CD14-positive monocyte (primary cell): ENCODE data around the gene BAZ1B. TPM values are rescaled to one million over a fixed set of nuclear protein-coding genes. Genes with fewer than 3 reads are reported as not detected.
"Not testable (repeated sequence)": the region's sequence is repeated elsewhere in the genome, so short reads cannot be mapped to it uniquely, and the experiment has no call there.

Source experiments
- DNase-seq, 3 donors: peaks; one replicate each; pipeline ENCODE4 v3.0.0-alpha.2; 2011 to 2022
- H2AFZ ChIP-seq: 2 replicates; pipeline ENCODE4 v1.6.0; 2012; ENCODE audit warnings: mild to moderate bottlenecking, low read depth, low read length, inconsistent platforms; ENCODE audit not compliant: insufficient read depth, poor library complexity, severe bottlenecking
- H3K27ac ChIP-seq, 2 donors: 1 replicate in 1 of 2; 2 replicates in 1 of 2; pipeline ENCODE4 v1.5.1; 2012 to 2013; ENCODE audit warnings: low read length in 2 of 2, control low read depth in 1 of 2, inconsistent platforms in 1 of 2, low read depth in 1 of 2, mild to moderate bottlenecking in 1 of 2
- H3K27me3 ChIP-seq, 2 donors: one replicate each; pipeline versions ENCODE4 v1.6.0 to v1.6.1; 2011 to 2013; ENCODE audit warnings: low read length in 2 of 2; ENCODE audit not compliant: control insufficient read depth in 2 of 2, insufficient read depth in 2 of 2
- H3K36me3 ChIP-seq, 2 donors: replicated peaks in 1 of 2; 1 replicate in 1 of 2; 2 replicates in 1 of 2; pipeline versions ENCODE4 v1.5.1 to v1.6.1; 2012 to 2013; ENCODE audit warnings: low read length in 2 of 2, control low read depth in 1 of 2, inconsistent platforms in 1 of 2, mild to moderate bottlenecking in 1 of 2; ENCODE audit not compliant: insufficient read depth in 2 of 2, control insufficient read depth in 1 of 2
- H3K4me1 ChIP-seq, 2 donors: 1 replicate in 1 of 2; 2 replicates in 1 of 2; pipeline versions ENCODE4 v1.5.1 to v1.6.1; 2012 to 2013; ENCODE audit warnings: low read length in 2 of 2, control low read depth in 1 of 2, inconsistent platforms in 1 of 2, mild to moderate bottlenecking in 1 of 2, moderate library complexity in 1 of 2; ENCODE audit not compliant: insufficient read depth in 2 of 2, control insufficient read depth in 1 of 2
- H3K4me2 ChIP-seq: replicated peaks from 2 replicates; pipeline ENCODE3; 2012; ENCODE audit warnings: low read length, moderate library complexity, mild to moderate bottlenecking; ENCODE audit not compliant: poor library complexity, severe bottlenecking; ENCODE audit errors: extremely low read depth
- H3K4me3 ChIP-seq, 3 experiments: fragments of 200-600 bp in 1 of 3; sonication (generic) in 1 of 3; replicated peaks in 1 of 3; 1 replicate in 2 of 3; 2 replicates in 1 of 3; pipeline ENCODE4 v1.5.1; 2011 to 2013; ENCODE audit warnings: low read length in 3 of 3, mild to moderate bottlenecking in 3 of 3, control low read depth in 2 of 3, low read depth in 2 of 3, inconsistent platforms in 1 of 3, moderate library complexity in 1 of 3
- H3K79me2 ChIP-seq: 2 replicates; pipeline ENCODE4 v1.6.0; 2012; ENCODE audit warnings: mild to moderate bottlenecking, control low read depth, inconsistent platforms, low read length, moderate library complexity; ENCODE audit not compliant: insufficient read depth
- H3K9ac ChIP-seq: 2 replicates; pipeline ENCODE4 v1.6.0; 2017; ENCODE audit warnings: low read length, mild to moderate bottlenecking; ENCODE audit not compliant: insufficient read depth, poor library complexity, severe bottlenecking
- H3K9me3 ChIP-seq, 2 donors: replicated peaks in 1 of 2; 1 replicate in 1 of 2; 2 replicates in 1 of 2; pipeline versions ENCODE4 v1.5.1 to v1.6.1; 2012 to 2013; ENCODE audit warnings: low read length in 2 of 2, control low read depth in 1 of 2; ENCODE audit not compliant: control insufficient read depth in 1 of 2, insufficient read depth in 1 of 2
- H4K20me1 ChIP-seq: 2 replicates; pipeline ENCODE4 v1.6.0; 2012; ENCODE audit warnings: mild to moderate bottlenecking, low read length, control low read depth, moderate library complexity; ENCODE audit not compliant: insufficient read depth
- H3K27ac Mint-ChIP-seq, 7 donors: one replicate each; pipeline ENCODE4 v1.8.0; 2020; ENCODE audit warnings: mild to moderate bottlenecking in 7 of 7, mixed read lengths in 7 of 7, moderate library complexity in 6 of 7, inconsistent platforms in 2 of 7
- H3K27me3 Mint-ChIP-seq, 3 donors: one replicate each; pipeline ENCODE4 v1.8.0; 2021 to 2022; ENCODE audit warnings: low read depth in 3 of 3, mild to moderate bottlenecking in 3 of 3, mixed read lengths in 3 of 3, moderate library complexity in 3 of 3, inconsistent platforms in 1 of 3
- H3K36me3 Mint-ChIP-seq, 2 donors: one replicate each; pipeline ENCODE4 v1.8.0; 2020; ENCODE audit warnings: mixed read lengths in 2 of 2, inconsistent platforms in 1 of 2, mild to moderate bottlenecking in 1 of 2
- H3K4me1 Mint-ChIP-seq: one replicate; pipeline ENCODE4 v1.8.0; 2020; ENCODE audit warnings: mild to moderate bottlenecking, mixed read lengths
- H3K4me3 Mint-ChIP-seq, 2 donors: one replicate each; pipeline ENCODE4 v1.8.0; 2020; ENCODE audit warnings: mild to moderate bottlenecking in 2 of 2, mixed read lengths in 2 of 2, moderate library complexity in 1 of 2
- H3K9me3 Mint-ChIP-seq, 7 donors: one replicate each; pipeline ENCODE4 v1.8.0; 2020 to 2022; ENCODE audit warnings: mixed read lengths in 7 of 7, mild to moderate bottlenecking in 6 of 7, moderate library complexity in 6 of 7, inconsistent platforms in 2 of 7
- WGBS: methylation state at CpG from one replicate; pipeline ENCODE4 v1.1.5; 2013; ENCODE audit warnings: missing lambda C conversion rate; ENCODE audit not compliant: insufficient coverage; 5-methylcytosine and 5-hydroxymethylcytosine counted together
- intact Hi-C, 2 donors: fragments of 100-400 bp; cut with micrococcal nuclease; formaldehyde crosslinking; loops; one replicate each; pipeline versions ENCODE4 v1.15.0 to v1.15.1; 2023
- polyA plus RNA-seq, 3 donors: library from polyadenylated mRNA; depleted of rRNA in 1 of 3; unstranded in 2 of 3; stranded (reverse) in 1 of 3; fragments of 300-500 nt in 2 of 3; fragments of >200 nt in 1 of 3; fragmentation: Illumina TruSeq in 2 of 3; gene quantifications; 1 replicate in 2 of 3; 2 replicates in 1 of 3; pipeline ENCODE4 v1.2.3, GENCODE V29; 2012 to 2021
- TF ChIP-seq, protein P1 (sequence below): fragments of 200-600 bp; IDR thresholded peaks from one replicate; pipeline ENCODE4 v1.8.0; 2022; ENCODE audit warnings: antibody characterized with exemption, mild to moderate bottlenecking

BAZ1B gene
- polyA plus RNA-seq, 3 donors: 2.5 to 12.1 (median 5.0) TPM

DNA sequence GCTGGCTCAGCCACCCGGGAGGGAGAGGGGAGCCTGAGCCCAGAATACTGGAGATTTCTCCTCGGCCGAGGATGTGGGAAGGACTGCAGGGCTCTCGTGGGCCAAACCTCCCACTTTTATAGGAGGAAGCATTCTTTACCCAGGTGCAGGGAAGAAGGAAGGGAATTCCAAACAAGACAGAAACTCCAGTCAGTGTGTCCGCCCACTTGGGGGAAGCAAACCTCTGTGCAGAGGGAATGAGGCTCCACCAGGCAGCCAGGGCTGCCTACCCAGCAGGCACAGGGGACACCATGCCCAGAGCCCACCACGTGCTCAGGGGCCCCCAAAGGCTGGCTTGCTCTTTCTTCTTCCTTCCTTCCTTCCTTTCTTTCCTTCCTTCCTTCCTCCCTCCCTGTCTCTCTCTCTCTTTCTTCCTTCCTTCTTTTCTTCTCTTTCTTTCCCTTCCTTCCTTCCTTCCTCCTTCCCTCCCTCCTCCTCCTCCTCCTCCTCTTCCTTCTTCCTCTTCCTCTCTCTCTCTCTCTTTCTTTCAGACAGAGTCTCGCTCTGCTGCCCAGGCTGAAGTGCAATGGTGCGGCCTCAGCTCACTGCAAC, 103.9 kb downstream of the BAZ1B start:
- H3K9me3 ChIP-seq: no peaks in the 10 kb centered on the region
- H3K27ac ChIP-seq: no peak overlapping the region
- TF ChIP-seq, protein P1, sequence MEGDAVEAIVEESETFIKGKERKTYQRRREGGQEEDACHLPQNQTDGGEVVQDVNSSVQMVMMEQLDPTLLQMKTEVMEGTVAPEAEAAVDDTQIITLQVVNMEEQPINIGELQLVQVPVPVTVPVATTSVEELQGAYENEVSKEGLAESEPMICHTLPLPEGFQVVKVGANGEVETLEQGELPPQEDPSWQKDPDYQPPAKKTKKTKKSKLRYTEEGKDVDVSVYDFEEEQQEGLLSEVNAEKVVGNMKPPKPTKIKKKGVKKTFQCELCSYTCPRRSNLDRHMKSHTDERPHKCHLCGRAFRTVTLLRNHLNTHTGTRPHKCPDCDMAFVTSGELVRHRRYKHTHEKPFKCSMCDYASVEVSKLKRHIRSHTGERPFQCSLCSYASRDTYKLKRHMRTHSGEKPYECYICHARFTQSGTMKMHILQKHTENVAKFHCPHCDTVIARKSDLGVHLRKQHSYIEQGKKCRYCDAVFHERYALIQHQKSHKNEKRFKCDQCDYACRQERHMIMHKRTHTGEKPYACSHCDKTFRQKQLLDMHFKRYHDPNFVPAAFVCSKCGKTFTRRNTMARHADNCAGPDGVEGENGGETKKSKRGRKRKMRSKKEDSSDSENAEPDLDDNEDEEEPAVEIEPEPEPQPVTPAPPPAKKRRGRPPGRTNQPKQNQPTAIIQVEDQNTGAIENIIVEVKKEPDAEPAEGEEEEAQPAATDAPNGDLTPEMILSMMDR: no peak
- H3K27me3 ChIP-seq: peaks cover 0 to 2% of the 10 kb centered on the region in 2 donors
- intact Hi-C loops: no loop called here
- peaks cover 9% of the 10 kb centered on the region for H3K4me1 Mint-ChIP-seq
- 57% methylated on average over 3 of the region's 8 CpGs for WGBS
- no peaks in the 10 kb centered on the region for H3K36me3 Mint-ChIP-seq
- no peaks in the 10 kb centered on the region for H3K36me3 ChIP-seq
- no peak overlapping the region for H3K4me3 ChIP-seq
- no peaks in the 10 kb centered on the region for H3K79me2 ChIP-seq
- no peak overlapping the region for H3K4me3 Mint-ChIP-seq
- H3K4me2 ChIP-seq: no peak overlapping the region
- H3K27me3 Mint-ChIP-seq: peaks cover 4 to 16% (median 10%) of the 10 kb centered on the region in 3 donors
- H3K9ac ChIP-seq: no peak overlapping the region
- peak overlapping the region in 1 of 7 donors; percentile 31 for H3K27ac Mint-ChIP-seq
- H2AFZ ChIP-seq: no peak overlapping the region
- DNase-seq: no peak
- no peaks in the 10 kb centered on the region for H3K4me1 ChIP-seq
- no peaks in the 10 kb centered on the region for H4K20me1 ChIP-seq
- peaks cover 0 to 1% (median 0%) of the 10 kb centered on the region in 7 donors for H3K9me3 Mint-ChIP-seq

DNA sequence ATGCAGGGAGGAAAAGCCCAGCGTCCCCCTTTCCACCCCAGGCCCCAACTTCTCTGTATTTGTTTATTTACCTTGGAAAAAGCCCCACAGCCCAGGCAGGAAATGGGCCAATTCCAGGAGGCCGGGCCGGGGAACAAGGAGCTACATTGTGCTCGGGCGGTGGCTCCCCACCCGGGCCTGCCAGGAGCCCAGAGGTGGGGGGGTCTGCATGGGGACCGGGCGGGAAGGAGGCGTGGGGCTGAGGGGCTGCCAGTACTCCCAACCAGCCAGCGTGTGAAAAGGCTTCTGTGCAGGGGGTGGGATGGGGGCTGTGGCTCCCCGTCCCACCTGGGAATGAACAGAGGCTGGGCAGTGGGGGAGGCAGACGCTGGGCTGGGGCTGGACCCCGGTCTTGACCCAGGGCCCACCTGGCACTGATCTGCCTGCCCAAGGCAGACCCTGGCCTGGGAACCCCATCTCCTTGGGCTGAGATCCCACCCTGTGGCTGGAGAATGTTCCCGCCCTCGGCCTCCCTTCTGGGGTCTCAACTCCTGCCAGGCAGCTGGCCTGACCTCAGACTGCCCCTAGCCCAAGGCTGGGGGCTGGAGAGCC, 111.5 kb downstream of the BAZ1B start:
- 90% methylated on average over 14 of the region's 15 CpGs for WGBS
- not testable (repeated sequence) for H3K27ac Mint-ChIP-seq

DNA sequence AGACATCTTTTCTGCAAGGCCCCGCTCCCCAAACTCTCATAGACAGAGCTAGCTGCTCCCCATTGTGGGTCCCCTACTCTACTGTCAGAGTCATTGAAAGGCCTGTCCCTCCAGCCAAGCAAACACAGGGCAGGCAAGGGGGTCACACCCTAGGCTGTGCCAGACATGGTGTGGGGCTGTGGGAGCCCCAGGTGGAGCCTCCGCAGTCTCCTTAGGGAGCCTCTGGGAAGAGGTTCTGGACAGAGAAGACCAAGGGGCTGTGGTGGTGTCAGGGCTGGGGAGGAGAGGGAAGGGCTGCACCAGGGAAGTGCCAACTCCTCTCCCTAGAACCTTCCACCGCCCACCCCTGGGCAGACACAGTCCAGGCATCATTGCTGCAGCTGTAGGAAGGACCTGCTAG, 117.2 kb downstream of the BAZ1B start:
- H3K4me3 ChIP-seq, H3K4me3 Mint-ChIP-seq, H3K36me3 ChIP-seq, DNase-seq, H3K27ac ChIP-seq, H3K4me1 ChIP-seq, H3K9ac ChIP-seq, H3K27ac Mint-ChIP-seq, H3K27me3 ChIP-seq, H3K36me3 Mint-ChIP-seq, H3K27me3 Mint-ChIP-seq, H3K9me3 Mint-ChIP-seq, H4K20me1 ChIP-seq, H3K9me3 ChIP-seq, H3K4me2 ChIP-seq, H3K79me2 ChIP-seq, H2AFZ ChIP-seq, H3K4me1 Mint-ChIP-seq, intact Hi-C loops: not testable (repeated sequence)
- 80% methylated on average over 1 of the region's 3 CpGs for WGBS

More for the DNA sequence above, 111.5 kb downstream of the BAZ1B start:
- H3K4me3 ChIP-seq, H3K9ac ChIP-seq, H3K4me1 ChIP-seq, H3K79me2 ChIP-seq, H3K27me3 ChIP-seq, H3K36me3 Mint-ChIP-seq, H3K36me3 ChIP-seq, H3K4me1 Mint-ChIP-seq, H3K4me3 Mint-ChIP-seq, H4K20me1 ChIP-seq, H3K27ac ChIP-seq, H3K9me3 Mint-ChIP-seq, H3K9me3 ChIP-seq, intact Hi-C loops, H3K4me2 ChIP-seq, H3K27me3 Mint-ChIP-seq, H2AFZ ChIP-seq, DNase-seq: not testable (repeated sequence)
